ENCODE results near the gene WNT3. TPM values are rescaled to one million over a fixed set of nuclear protein-coding genes. Genes with fewer than 3 reads are reported as not detected.

WNT3 gene
- total and polyA plus RNA-seq, 2 donors (not counting 3 experiments of a cell fraction or from before 2014, with no cell fraction given), result 1.4 to 2.1 TPM

DNA sequence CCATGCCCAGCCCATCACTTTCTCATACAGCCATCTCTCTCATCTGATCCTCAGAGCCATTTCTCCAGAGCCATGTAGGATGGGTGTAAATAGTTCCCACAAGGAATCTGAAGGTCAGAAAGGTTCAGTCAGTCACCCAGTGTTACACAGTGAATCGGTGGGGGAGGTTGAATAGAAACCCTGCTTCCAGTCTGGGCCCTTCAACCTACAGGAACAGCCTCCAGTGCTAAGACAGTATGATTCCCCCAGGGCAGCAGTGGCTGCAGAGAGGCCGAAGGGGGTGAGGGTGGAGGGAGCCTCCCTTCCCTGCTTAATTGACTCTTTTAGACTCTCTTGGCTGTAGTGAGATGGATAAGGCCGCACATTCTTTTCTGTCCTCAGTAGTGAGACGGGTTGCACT lies 36.5 kb upstream of the WNT3 start:
- Histone ChIP-seq H3K36me3 (ENCODE audit: control insufficient read depth in 2 of 2, extremely low read depth in 1 of 2, insufficient read depth in 2 of 2, low read length in 2 of 2) (no peaks in the 10 kb centered on the region), H3K4me2 (ENCODE audit: insufficient read depth, low read length) (no peak overlapping the region), H3K9ac (replicated peaks; ENCODE audit: extremely low read depth, insufficient read depth, low read length) (no peak overlapping the region), H3K9me3 (replicated peaks; ENCODE audit: control insufficient read depth, insufficient read depth, low read length) (no peaks in the 10 kb centered on the region), H3K79me2 (ENCODE audit: control insufficient read depth, insufficient read depth, low read length) (no peaks in the 10 kb centered on the region), H3K4me1 (ENCODE audit: control insufficient read depth, extremely low read depth, insufficient read depth, low read length) (no peaks in the 10 kb centered on the region), H2AFZ (ENCODE audit: low read depth, low read length) (no peak overlapping the region), H4K20me1 (replicated peaks; ENCODE audit: control insufficient read depth, extremely low read depth, insufficient read depth, low read length) (no peaks in the 10 kb centered on the region), H3K4me3 (replicated peaks in 1 of 3; ENCODE audit: insufficient read depth in 1 of 3, low read depth in 1 of 3, low read length in 3 of 3) (no peak overlapping the region), H3K27me3 (ENCODE audit: control insufficient read depth in 2 of 2, insufficient read depth in 2 of 2, low read length in 2 of 2) (peaks cover 24 to 33% of the 10 kb centered on the region in 2 experiments), H3K9me1 (replicated peaks; ENCODE audit: control insufficient read depth, extremely low read depth, insufficient read depth, low read length) (no peaks in the 10 kb centered on the region), H3K27ac (ENCODE audit: insufficient read depth, low read depth, low read length) (no peak overlapping the region)
- ChIA-PET POLR2A (interaction anchor here (0.9 kb wide), 1 partner anchor 17 kb away, joined by 3 read pairs; no protein-coding TSS in a partner anchor), CTCF (interaction anchor here (1.2 to 1.4 kb wide), 2 partner anchors 14 to 20 kb away, joined by 3 to 5 read pairs; no protein-coding TSS in a partner anchor)
- DNase-seq (ENCODE audit: low read depth, low spot score) (no peak), FAIRE-seq (no peak)
- intact Hi-C loops (cut with micrococcal nuclease), result no loop called here
- dilution Hi-C loops (cut with MboI; ENCODE audit: extremely low pct_ligation_motif_present, low sequenced_read_pairs), result no loop called here
- TF ChIP-seq POLR2A (IDR thresholded peaks at IDR 0.05; ENCODE audit: low read depth, low read length) (no peak), FOS (IDR thresholded peaks at IDR 0.05; ENCODE audit: borderline replicate concordance, insufficient read depth, low read length) (no peak), GATA2 (IDR thresholded peaks at IDR 0.05; ENCODE audit: insufficient read depth, insufficient read length, low read depth, low read length) (no peak), POLR2AphosphoS5 (IDR thresholded peaks at IDR 0.05; ENCODE audit: insufficient read depth, low read depth, low read length) (no peak)
- TF ChIP-seq, protein P1, sequence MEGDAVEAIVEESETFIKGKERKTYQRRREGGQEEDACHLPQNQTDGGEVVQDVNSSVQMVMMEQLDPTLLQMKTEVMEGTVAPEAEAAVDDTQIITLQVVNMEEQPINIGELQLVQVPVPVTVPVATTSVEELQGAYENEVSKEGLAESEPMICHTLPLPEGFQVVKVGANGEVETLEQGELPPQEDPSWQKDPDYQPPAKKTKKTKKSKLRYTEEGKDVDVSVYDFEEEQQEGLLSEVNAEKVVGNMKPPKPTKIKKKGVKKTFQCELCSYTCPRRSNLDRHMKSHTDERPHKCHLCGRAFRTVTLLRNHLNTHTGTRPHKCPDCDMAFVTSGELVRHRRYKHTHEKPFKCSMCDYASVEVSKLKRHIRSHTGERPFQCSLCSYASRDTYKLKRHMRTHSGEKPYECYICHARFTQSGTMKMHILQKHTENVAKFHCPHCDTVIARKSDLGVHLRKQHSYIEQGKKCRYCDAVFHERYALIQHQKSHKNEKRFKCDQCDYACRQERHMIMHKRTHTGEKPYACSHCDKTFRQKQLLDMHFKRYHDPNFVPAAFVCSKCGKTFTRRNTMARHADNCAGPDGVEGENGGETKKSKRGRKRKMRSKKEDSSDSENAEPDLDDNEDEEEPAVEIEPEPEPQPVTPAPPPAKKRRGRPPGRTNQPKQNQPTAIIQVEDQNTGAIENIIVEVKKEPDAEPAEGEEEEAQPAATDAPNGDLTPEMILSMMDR (IDR thresholded peaks at IDR 0.05; ENCODE audit: extremely low read depth in 1 of 2, insufficient read depth in 1 of 2, low read depth in 1 of 2, low read length in 2 of 2), result no peak
- no TSS peak for BruUV-seq (replicated peaks)

DNA sequence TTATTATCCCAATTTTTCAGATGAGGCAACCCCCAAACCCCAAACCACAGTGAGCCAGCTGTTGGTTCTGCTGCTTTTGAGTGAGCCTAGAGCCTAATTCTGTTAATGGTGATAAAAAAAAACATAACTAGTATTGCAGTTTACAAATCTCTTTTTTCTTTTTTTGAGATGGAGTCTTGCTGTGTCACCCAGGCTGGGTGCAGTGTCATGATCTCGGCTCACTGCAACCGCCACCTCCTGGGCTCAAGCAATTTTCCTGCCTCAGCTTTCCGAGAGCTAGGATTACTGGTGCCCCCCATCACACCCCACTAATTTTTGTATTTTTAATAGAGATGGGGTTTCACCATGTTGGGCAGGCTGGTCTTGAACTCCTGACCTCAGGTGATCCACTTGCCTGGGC lies 36.0 kb upstream of the WNT3 start:
- Histone ChIP-seq H3K36me3 (ENCODE audit: control insufficient read depth in 2 of 2, extremely low read depth in 1 of 2, insufficient read depth in 2 of 2, low read length in 2 of 2) (no peaks in the 10 kb centered on the region), H3K27ac (ENCODE audit: insufficient read depth, low read depth, low read length) (no peak overlapping the region), H3K9me1 (replicated peaks; ENCODE audit: control insufficient read depth, extremely low read depth, insufficient read depth, low read length) (no peaks in the 10 kb centered on the region), H3K9me3 (replicated peaks; ENCODE audit: control insufficient read depth, insufficient read depth, low read length) (no peaks in the 10 kb centered on the region), H4K20me1 (replicated peaks; ENCODE audit: control insufficient read depth, extremely low read depth, insufficient read depth, low read length) (no peaks in the 10 kb centered on the region), H3K79me2 (ENCODE audit: control insufficient read depth, insufficient read depth, low read length) (no peaks in the 10 kb centered on the region), H3K27me3 (ENCODE audit: control insufficient read depth in 2 of 2, insufficient read depth in 2 of 2, low read length in 2 of 2) (peaks cover 25 to 37% of the 10 kb centered on the region in 2 experiments), H3K9ac (replicated peaks; ENCODE audit: extremely low read depth, insufficient read depth, low read length) (no peak overlapping the region), H3K4me2 (ENCODE audit: insufficient read depth, low read length) (no peak overlapping the region), H2AFZ (ENCODE audit: low read depth, low read length) (no peak overlapping the region), H3K4me1 (ENCODE audit: control insufficient read depth, extremely low read depth, insufficient read depth, low read length) (no peaks in the 10 kb centered on the region), H3K4me3 (replicated peaks in 1 of 3; ENCODE audit: insufficient read depth in 1 of 3, low read depth in 1 of 3, low read length in 3 of 3) (no peak overlapping the region)
- FAIRE-seq (no peak), DNase-seq (ENCODE audit: low read depth, low spot score) (no peak)
- dilution Hi-C loops (cut with MboI; ENCODE audit: extremely low pct_ligation_motif_present, low sequenced_read_pairs) (no loop called here), intact Hi-C loops (cut with micrococcal nuclease) (no loop called here)
- POLR2A ChIA-PET, result interaction anchor here (0.9 kb wide), 1 partner anchor 17 kb away, joined by 3 read pairs; no protein-coding TSS in a partner anchor
- TF ChIP-seq, protein P2, sequence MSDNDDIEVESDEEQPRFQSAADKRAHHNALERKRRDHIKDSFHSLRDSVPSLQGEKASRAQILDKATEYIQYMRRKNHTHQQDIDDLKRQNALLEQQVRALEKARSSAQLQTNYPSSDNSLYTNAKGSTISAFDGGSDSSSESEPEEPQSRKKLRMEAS (IDR thresholded peaks at IDR 0.05; ENCODE audit: insufficient read depth, insufficient read length), result no peak
- no peak for TF ChIP-seq JUN (IDR thresholded peaks at IDR 0.05; ENCODE audit: borderline replicate concordance, insufficient read depth, insufficient read length, low read depth)
- TF ChIP-seq, protein P1 (IDR thresholded peaks at IDR 0.05; ENCODE audit: extremely low read depth in 1 of 2, insufficient read depth in 1 of 2, low read depth in 1 of 2, low read length in 2 of 2), result no peak
- TF ChIP-seq POLR2A (IDR thresholded peaks at IDR 0.05; ENCODE audit: low read depth, low read length), result no peak
- no peak for TF ChIP-seq EZH2 (IDR thresholded peaks at IDR 0.05; ENCODE audit: borderline replicate concordance, low read depth, low read length, severe bottlenecking)
- TF ChIP-seq MYC (IDR thresholded peaks at IDR 0.05; ENCODE audit: low read depth, low read length), result no peak
- no peak for TF ChIP-seq FOS (IDR thresholded peaks at IDR 0.05; ENCODE audit: borderline replicate concordance, insufficient read depth, low read length)
- CTCF ChIA-PET, result interaction anchor here (0.6 to 1.4 kb wide), 5 partner anchors 12 to 88 kb away, joined by 3 to 6 read pairs (median 4); no protein-coding TSS in a partner anchor
- no TSS peak for BruUV-seq (replicated peaks)

All from endothelial cell of umbilical vein (primary cell).